ENCODE results near the gene UTS2B.

GRCh38 chr3:191275751-191276150 lies 54.6 kb downstream of the UTS2B start:
- no peak for TF ChIP-seq YY1 (IDR thresholded peaks at IDR 0.05; ENCODE audit: insufficient read depth, insufficient read length)
- TF ChIP-seq SUZ12 (IDR thresholded peaks at IDR 0.05; ENCODE audit: extremely low read depth, insufficient read depth, insufficient read length), result no peak
- no peak for TF ChIP-seq ZNF274 (IDR thresholded peaks at IDR 0.05; ENCODE audit: low read depth, low read length)

Data from NT2/D1 (cell line).